Mesenchymal stem cell (in vitro differentiated cells and primary cell): Measurements from ENCODE around the gene C9orf78.
A peak's percentile ranks its signal among the peaks of the same experiment; 100 is the strongest.

Experiments used
- DNase-seq: peaks from one replicate; pipeline ENCODE4 v3.0.0-alpha.2; 2013
- H2AFZ ChIP-seq: one replicate; pipeline ENCODE4 v1.6.1; 2013; ENCODE audit warnings: low read depth, mild to moderate bottlenecking, control low read depth, inconsistent platforms, low read length, moderate library complexity
- H2AK5ac ChIP-seq: 2 replicates; pipeline ENCODE4 v1.6.1; 2013; ENCODE audit warnings: low read length, moderate library complexity, mild to moderate bottlenecking, inconsistent platforms; ENCODE audit not compliant: severe bottlenecking
- H2BK120ac ChIP-seq: one replicate; pipeline ENCODE4 v1.6.1; 2013; ENCODE audit warnings: low read depth, mild to moderate bottlenecking, inconsistent platforms, low read length, moderate library complexity
- H2BK12ac ChIP-seq, 2 experiments: one replicate each; pipeline ENCODE4 v1.6.1; 2013; ENCODE audit warnings: inconsistent platforms in 2 of 2, low read length in 2 of 2, mild to moderate bottlenecking in 2 of 2, moderate library complexity in 2 of 2, control low read depth in 1 of 2
- H2BK15ac ChIP-seq: one replicate; pipeline ENCODE4 v1.6.1; 2013; ENCODE audit warnings: mild to moderate bottlenecking, low read depth, inconsistent platforms; ENCODE audit not compliant: poor library complexity, severe bottlenecking
- H2BK5ac ChIP-seq: 2 replicates; pipeline ENCODE4 v1.6.1; 2013; ENCODE audit warnings: low read depth, mild to moderate bottlenecking, low read length, control low read depth, inconsistent platforms; ENCODE audit not compliant: poor library complexity, severe bottlenecking
- H3K14ac ChIP-seq, 2 experiments: one replicate each; pipeline ENCODE4 v1.6.1; 2013; ENCODE audit warnings: inconsistent platforms in 2 of 2, low read length in 2 of 2, control low read depth in 1 of 2, mild to moderate bottlenecking in 1 of 2, moderate library complexity in 1 of 2
- H3K18ac ChIP-seq, 2 experiments: one replicate each; pipeline ENCODE4 v1.6.1; 2013; ENCODE audit warnings: inconsistent platforms in 2 of 2, low read length in 2 of 2, control low read depth in 1 of 2, low read depth in 1 of 2, mild to moderate bottlenecking in 1 of 2
- H3K23ac ChIP-seq, 2 experiments: one replicate each; pipeline ENCODE4 v1.6.1; 2013; ENCODE audit warnings: inconsistent platforms in 2 of 2, low read length in 2 of 2, mild to moderate bottlenecking in 2 of 2, moderate library complexity in 2 of 2, control low read depth in 1 of 2
- H3K27ac ChIP-seq: 2 replicates; pipeline ENCODE4 v1.5.1; 2013; ENCODE audit warnings: mild to moderate bottlenecking, moderate library complexity, low read length, control low read depth, inconsistent platforms; ENCODE audit not compliant: poor library complexity, severe bottlenecking
- H3K27me3 ChIP-seq, 2 experiments: 2 replicates each; pipeline versions ENCODE4 v1.6.1 to v1.7.0; 2013; ENCODE audit warnings: low read length in 2 of 2, mild to moderate bottlenecking in 2 of 2, moderate library complexity in 2 of 2, control low read depth in 1 of 2, inconsistent platforms in 1 of 2; ENCODE audit not compliant: control insufficient read depth in 1 of 2, insufficient read depth in 1 of 2
- H3K36me3 ChIP-seq, 2 experiments: 2 replicates each; pipeline versions ENCODE4 v1.6.1 to v1.7.0; 2013; ENCODE audit warnings: low read length in 2 of 2, control low read depth in 1 of 2, inconsistent platforms in 1 of 2, low read depth in 1 of 2, mild to moderate bottlenecking in 1 of 2; ENCODE audit not compliant: insufficient read depth in 2 of 2, control insufficient read depth in 1 of 2
- H3K4ac ChIP-seq, 2 experiments: one replicate each; pipeline ENCODE4 v1.6.1; 2013; ENCODE audit warnings: inconsistent platforms in 2 of 2, low read length in 2 of 2, mild to moderate bottlenecking in 2 of 2, moderate library complexity in 2 of 2, control low read depth in 1 of 2, low read depth in 1 of 2
- H3K4me1 ChIP-seq: 2 replicates; pipeline ENCODE4 v1.6.1; 2013; ENCODE audit warnings: low read depth, low read length, control low read depth; ENCODE audit not compliant: control insufficient read depth, insufficient read depth
- H3K4me2 ChIP-seq: 2 replicates; pipeline ENCODE4 v1.6.1; 2013; ENCODE audit warnings: low read length, mild to moderate bottlenecking, inconsistent platforms; ENCODE audit not compliant: poor library complexity, severe bottlenecking
- H3K4me3 ChIP-seq, 2 experiments: 2 replicates each; pipeline versions ENCODE4 v1.5.1 to v1.7.0; 2013; ENCODE audit warnings: low read length in 2 of 2, mild to moderate bottlenecking in 2 of 2, control low read depth in 1 of 2, low read depth in 1 of 2; ENCODE audit not compliant: insufficient read depth in 1 of 2
- H3K79me1 ChIP-seq: replicated peaks from 2 replicates; pipeline ENCODE4 v1.6.1; 2013; ENCODE audit warnings: mild to moderate bottlenecking, control low read depth, low read length, inconsistent platforms; ENCODE audit not compliant: poor library complexity, severe bottlenecking
- H3K9ac ChIP-seq: 2 replicates; pipeline ENCODE4 v1.7.0; 2013; ENCODE audit warnings: mild to moderate bottlenecking, low read length, moderate library complexity
- H3K9me3 ChIP-seq: 2 replicates; pipeline ENCODE4 v1.7.0; 2013; ENCODE audit warnings: mild to moderate bottlenecking, low read length; ENCODE audit not compliant: control insufficient read depth
- H4K8ac ChIP-seq: one replicate; pipeline ENCODE4 v1.6.1; 2013; ENCODE audit warnings: inconsistent platforms, mild to moderate bottlenecking, low read length, moderate library complexity
- H4K91ac ChIP-seq: one replicate; pipeline ENCODE4 v1.6.1; 2013; ENCODE audit warnings: mild to moderate bottlenecking, low read length, inconsistent platforms
- WGBS: methylation state at CpG from one replicate; pipeline ENCODE4 v1.1.7; 2013; ENCODE audit warnings: mixed read lengths; 5-methylcytosine and 5-hydroxymethylcytosine counted together

C9orf78 gene

DNA sequence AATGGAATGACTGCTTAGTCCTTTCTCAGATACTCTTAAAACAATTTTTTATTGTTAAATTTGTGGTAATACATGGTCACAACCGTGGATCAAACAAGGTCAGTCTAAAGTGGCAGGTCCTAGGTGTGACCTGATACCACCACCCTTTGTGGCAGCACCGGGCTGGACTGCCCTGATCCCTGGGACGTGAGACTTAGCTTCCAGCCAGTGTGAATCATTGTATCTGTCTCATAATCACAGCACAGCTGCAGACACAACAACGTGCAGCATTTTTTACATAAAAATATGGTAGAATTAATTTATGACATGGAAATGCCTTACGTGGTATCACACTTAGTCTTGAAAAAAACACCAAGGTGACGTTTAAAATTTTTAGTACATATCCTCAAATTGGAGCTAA lies 24.3 kb downstream of the C9orf78 start:
- Histone ChIP-seq H2BK5ac (no peak overlapping the region), H2BK15ac (no peak overlapping the region), H3K4ac (no peak overlapping the region), H2BK12ac (no peak overlapping the region), H3K36me3 (peaks cover 55 to 77% of the 10 kb centered on the region in 2 experiments), H2BK120ac (no peak overlapping the region), H3K14ac (no peak overlapping the region), H3K4me3 (no peak overlapping the region), H3K9me3 (no peaks in the 10 kb centered on the region), H2AFZ (no peak overlapping the region), H3K23ac (no peak overlapping the region), H4K91ac (no peak overlapping the region), H3K4me2 (no peak overlapping the region), H3K79me1 (peaks cover 47% of the 10 kb centered on the region), H3K9ac (no peak overlapping the region), H4K8ac (no peak overlapping the region), H3K27ac (no peak overlapping the region), H3K27me3 (no peaks in the 10 kb centered on the region), H2AK5ac (no peak overlapping the region), H3K4me1 (no peaks in the 10 kb centered on the region), H3K18ac (no peak overlapping the region)
- WGBS, result 100% methylated on average over 3 of the region's 6 CpGs
- no peak for DNase-seq

DNA sequence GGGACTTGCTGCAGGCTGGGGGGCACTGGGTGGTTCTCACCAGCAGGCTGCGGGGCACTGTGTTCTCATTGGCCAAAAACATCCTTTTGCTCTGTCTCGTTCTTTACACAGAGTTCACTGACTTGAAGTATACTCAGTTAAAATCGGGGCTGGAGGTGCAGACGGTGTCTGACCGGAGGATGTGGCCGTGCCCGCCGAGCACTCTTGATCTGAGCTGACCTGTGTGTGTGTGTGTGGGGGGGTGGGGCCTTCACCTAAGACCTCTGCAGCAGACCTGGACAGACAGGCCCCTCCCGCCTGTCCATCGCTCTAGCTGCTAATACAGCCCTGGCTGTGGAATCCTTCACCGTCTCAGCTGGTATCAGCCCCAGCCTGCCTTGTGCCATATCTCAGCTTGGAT lies 25.0 kb downstream of the C9orf78 start:
- Histone ChIP-seq H2BK15ac (no peak overlapping the region), H3K23ac (peak overlapping the region in 1 of 2 experiments; percentile 27), H2BK12ac (no peak overlapping the region), H2BK5ac (no peak overlapping the region), H4K91ac (no peak overlapping the region), H3K4me2 (no peak overlapping the region), H2AK5ac (no peak overlapping the region), H3K4ac (no peak overlapping the region), H2BK120ac (no peak overlapping the region), H3K9ac (no peak overlapping the region), H3K27ac (no peak overlapping the region), H3K79me1 (peaks cover 47% of the 10 kb centered on the region), H3K4me3 (no peak overlapping the region), H3K36me3 (peaks cover 52 to 75% of the 10 kb centered on the region in 2 experiments), H3K27me3 (no peaks in the 10 kb centered on the region), H3K4me1 (no peaks in the 10 kb centered on the region), H3K18ac (no peak overlapping the region), H2AFZ (no peak overlapping the region), H3K14ac (no peak overlapping the region), H3K9me3 (no peaks in the 10 kb centered on the region), H4K8ac (peak overlapping the region; percentile 4)
- WGBS, result over 99% methylated on average over 11 of the region's 11 CpGs
- no peak for DNase-seq

DNA sequence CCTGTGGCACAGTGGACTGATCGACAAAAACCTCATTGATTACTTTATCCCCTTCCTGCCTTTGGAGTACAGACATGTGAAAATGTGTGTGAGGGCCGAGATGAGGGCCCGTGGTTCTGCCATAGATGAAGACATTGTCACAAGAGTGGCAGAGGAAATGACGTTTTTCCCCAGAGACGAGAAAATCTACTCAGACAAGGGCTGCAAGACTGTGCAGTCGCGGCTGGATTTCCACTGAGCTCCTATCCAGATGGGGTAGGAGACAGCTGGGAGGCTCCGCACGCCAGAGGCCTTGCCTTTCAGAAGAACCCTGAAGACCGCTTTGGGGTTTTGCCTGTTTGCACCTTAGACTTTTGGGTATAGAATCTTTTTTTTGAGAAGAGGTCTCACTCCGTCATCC lies 25.7 kb downstream of the C9orf78 start:
- Histone ChIP-seq H4K91ac (no peak overlapping the region), H4K8ac (no peak overlapping the region), H3K14ac (no peak overlapping the region), H2BK5ac (no peak overlapping the region), H3K27me3 (no peaks in the 10 kb centered on the region), H2BK15ac (no peak overlapping the region), H3K4ac (no peak overlapping the region), H3K9me3 (no peaks in the 10 kb centered on the region), H2AFZ (no peak overlapping the region), H3K4me2 (no peak overlapping the region), H3K36me3 (peaks cover 47 to 69% of the 10 kb centered on the region in 2 experiments), H2BK120ac (no peak overlapping the region), H3K4me1 (peaks cover under 1% of the 10 kb centered on the region), H3K18ac (no peak overlapping the region), H3K23ac (no peak overlapping the region), H3K27ac (no peak overlapping the region), H2BK12ac (no peak overlapping the region), H3K4me3 (no peak overlapping the region), H3K79me1 (peaks cover 42% of the 10 kb centered on the region), H3K9ac (no peak overlapping the region), H2AK5ac (no peak overlapping the region)
- no peak for DNase-seq
- 97% methylated on average over 10 of the region's 11 CpGs for WGBS

DNA sequence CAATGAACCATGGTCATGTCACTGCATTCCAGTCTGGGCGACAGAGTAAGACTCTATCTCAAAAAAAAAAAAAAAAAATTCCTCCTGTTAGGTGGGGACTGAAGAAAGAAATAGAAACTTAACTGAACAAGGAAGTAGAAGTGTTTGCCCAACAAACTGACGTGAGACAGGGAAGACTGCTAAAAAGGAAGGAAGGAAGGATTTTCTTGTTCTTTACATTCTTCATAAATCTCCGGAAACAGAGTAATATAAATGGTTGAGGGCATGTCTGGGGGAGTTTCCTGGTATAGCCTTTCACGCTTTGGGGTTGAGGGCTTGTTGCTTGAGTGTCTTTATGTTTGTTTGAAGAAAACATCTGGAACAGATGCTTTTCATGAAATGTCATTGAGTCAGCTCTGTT lies 29.0 kb downstream of the C9orf78 start:
- no peak overlapping the region for H3K23ac ChIP-seq
- H2BK5ac ChIP-seq, result no peak overlapping the region
- H2BK12ac ChIP-seq, result no peak overlapping the region
- H3K36me3 ChIP-seq, result peaks cover 32 to 45% of the 10 kb centered on the region in 2 experiments
- WGBS, result 83% methylated on average over 3 of the region's 4 CpGs
- H3K4me1 ChIP-seq, result peaks cover 7% of the 10 kb centered on the region
- H3K14ac ChIP-seq, result no peak overlapping the region
- H4K91ac ChIP-seq, result no peak overlapping the region
- no peak overlapping the region for H2AK5ac ChIP-seq
- H3K27ac ChIP-seq, result no peak overlapping the region
- H4K8ac ChIP-seq, result no peak overlapping the region
- H3K4me2 ChIP-seq, result no peak overlapping the region
- peak; percentile 51 for DNase-seq
- H2BK120ac ChIP-seq, result no peak overlapping the region
- no peaks in the 10 kb centered on the region for H3K9me3 ChIP-seq
- H3K79me1 ChIP-seq, result peaks cover 30% of the 10 kb centered on the region
- H3K27me3 ChIP-seq, result no peaks in the 10 kb centered on the region
- H3K4me3 ChIP-seq, result no peak overlapping the region
- H3K18ac ChIP-seq, result no peak overlapping the region
- no peak overlapping the region for H2AFZ ChIP-seq
- H3K9ac ChIP-seq, result no peak overlapping the region
- no peak overlapping the region for H2BK15ac ChIP-seq
- no peak overlapping the region for H3K4ac ChIP-seq
